Skeletal muscle satellite cell (primary cell): ENCODE measurements around the gene RTP5.

Experiments used
- H3K27me3 ChIP-seq: 2 replicates; pipeline ENCODE4 v1.7.0; 2013; ENCODE audit warnings: low read length; ENCODE audit not compliant: control insufficient read depth, insufficient read depth
- H3K36me3 ChIP-seq: 2 replicates; pipeline ENCODE4 v1.7.0; 2013; ENCODE audit warnings: mild to moderate bottlenecking, control low read depth, low read length; ENCODE audit not compliant: insufficient read depth
- H3K4me1 ChIP-seq: 2 replicates; pipeline ENCODE4 v1.7.0; 2013; ENCODE audit warnings: low read length; ENCODE audit not compliant: control insufficient read depth, insufficient read depth
- H3K4me2 ChIP-seq: 2 replicates; pipeline ENCODE4 v1.7.0; 2013; ENCODE audit warnings: mild to moderate bottlenecking, low read length
- H3K4me3 ChIP-seq: 2 replicates; pipeline ENCODE4 v1.7.0; 2013; ENCODE audit warnings: low read length
- H3K9ac ChIP-seq: 2 replicates; pipeline ENCODE4 v1.7.0; 2013; ENCODE audit warnings: mild to moderate bottlenecking, low read depth, low read length, moderate library complexity
- H3K9me3 ChIP-seq: replicated peaks from 2 replicates; pipeline ENCODE4 v1.7.0; 2013; ENCODE audit warnings: mild to moderate bottlenecking, control low read depth, low read length

The RTP5 gene

GRCh38 chr2:241877989-241878970 lies 8.8 kb downstream of the RTP5 start:
- no peaks in the 10 kb centered on the region for H3K9me3 ChIP-seq
- H3K36me3 ChIP-seq = no peaks in the 10 kb centered on the region
- peaks cover 23% of the 10 kb centered on the region for H3K4me1 ChIP-seq
- no peak overlapping the region for H3K4me3 ChIP-seq
- H3K4me2 ChIP-seq = no peak overlapping the region
- no peaks in the 10 kb centered on the region for H3K27me3 ChIP-seq
- H3K9ac ChIP-seq = no peak overlapping the region

- Histone ChIP-seq H3K4me1 (peaks cover 23% of the 10 kb centered on the region), H3K27me3 (no peaks in the 10 kb centered on the region), H3K4me2 (no peak overlapping the region), H3K4me3 (no peak overlapping the region), H3K9me3 (no peaks in the 10 kb centered on the region), H3K36me3 (no peaks in the 10 kb centered on the region), H3K9ac (no peak overlapping the region)
Measured at GRCh38 chr2:241879326-241879725, 9.8 kb downstream of the RTP5 start.

GRCh38 chr2:241880311-241881073 lies 11.0 kb downstream of the RTP5 start:
- Histone ChIP-seq H3K9ac (no peak overlapping the region), H3K9me3 (no peaks in the 10 kb centered on the region), H3K27me3 (peaks cover 5% of the 10 kb centered on the region), H3K4me1 (peaks cover 23% of the 10 kb centered on the region), H3K4me3 (peak overlapping the region; percentile 77), H3K4me2 (peak overlapping the region; percentile 98), H3K36me3 (no peaks in the 10 kb centered on the region)

- Histone ChIP-seq H3K4me1 (peaks cover 23% of the 10 kb centered on the region), H3K4me2 (peak overlapping the region; percentile 98), H3K9ac (no peak overlapping the region), H3K27me3 (peaks cover 7% of the 10 kb centered on the region), H3K36me3 (no peaks in the 10 kb centered on the region), H3K4me3 (peak overlapping the region; percentile 77), H3K9me3 (no peaks in the 10 kb centered on the region)
Measured at GRCh38 chr2:241882091-241882625, 12.6 kb downstream of the RTP5 start.

GRCh38 chr2:241884951-241885290 lies 15.4 kb downstream of the RTP5 start:
- Histone ChIP-seq H3K9ac (no peak overlapping the region), H3K27me3 (peaks cover 7% of the 10 kb centered on the region), H3K9me3 (no peaks in the 10 kb centered on the region), H3K4me1 (peaks cover 20% of the 10 kb centered on the region), H3K4me2 (no peak overlapping the region), H3K4me3 (no peak overlapping the region), H3K36me3 (no peaks in the 10 kb centered on the region)

DNA sequence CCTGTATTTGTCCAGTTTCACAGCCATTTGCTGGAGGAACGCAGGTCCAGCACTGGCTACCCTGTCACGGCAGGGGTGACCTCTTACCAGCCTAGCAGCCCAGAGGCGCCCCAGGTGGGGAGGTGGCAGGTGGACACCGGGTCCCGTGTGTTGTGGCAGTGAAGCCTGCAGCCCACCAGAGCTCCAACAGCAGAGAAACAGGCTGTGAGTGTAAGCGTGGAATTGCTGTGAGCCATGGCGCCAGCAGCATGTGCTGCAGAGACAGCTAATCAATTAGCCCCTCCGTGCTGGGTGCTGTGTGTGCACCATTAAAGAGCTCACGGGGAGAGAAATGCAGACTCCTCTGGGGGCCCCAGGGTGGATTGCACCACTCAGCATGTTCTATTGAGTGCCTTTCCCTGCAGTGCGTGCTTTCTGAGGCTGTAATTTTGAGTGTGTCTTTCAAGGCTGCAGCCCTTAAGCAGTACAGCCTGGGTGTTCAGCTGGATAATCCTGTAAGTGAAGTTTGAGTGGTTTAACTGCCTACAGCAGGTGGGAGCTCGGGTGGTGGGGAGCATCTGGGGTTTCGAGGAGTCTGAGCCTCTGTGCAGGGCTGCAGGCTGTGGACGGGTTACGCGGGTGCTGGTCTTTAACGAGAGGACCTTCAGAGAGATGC lies 15.9 kb downstream of the RTP5 start:
- H3K4me3 ChIP-seq = no peak overlapping the region
- H3K9ac ChIP-seq = no peak overlapping the region
- peaks cover 7% of the 10 kb centered on the region for H3K27me3 ChIP-seq
- no peaks in the 10 kb centered on the region for H3K36me3 ChIP-seq
- no peaks in the 10 kb centered on the region for H3K9me3 ChIP-seq
- no peak overlapping the region for H3K4me2 ChIP-seq
- H3K4me1 ChIP-seq = peaks cover 20% of the 10 kb centered on the region

GRCh38 chr2:241885946-241886643 lies 16.6 kb downstream of the RTP5 start:
- H3K4me3 ChIP-seq = no peak overlapping the region

GRCh38 chr2:241886840-241887447 lies 17.4 kb downstream of the RTP5 start:
- no peak overlapping the region for H3K4me2 ChIP-seq
- H3K9me3 ChIP-seq = no peaks in the 10 kb centered on the region
- peaks cover 14% of the 10 kb centered on the region for H3K4me1 ChIP-seq
- no peaks in the 10 kb centered on the region for H3K36me3 ChIP-seq
- no peak overlapping the region for H3K4me3 ChIP-seq
- H3K9ac ChIP-seq = no peak overlapping the region
- peaks cover 7% of the 10 kb centered on the region for H3K27me3 ChIP-seq

More at GRCh38 chr2:241885946-241886643, 16.6 kb downstream of the RTP5 start:
- H3K27me3 ChIP-seq = peaks cover 7% of the 10 kb centered on the region
- no peaks in the 10 kb centered on the region for H3K9me3 ChIP-seq
- H3K4me2 ChIP-seq = no peak overlapping the region
- no peaks in the 10 kb centered on the region for H3K36me3 ChIP-seq
- H3K4me1 ChIP-seq = peaks cover 17% of the 10 kb centered on the region
- no peak overlapping the region for H3K9ac ChIP-seq

DNA sequence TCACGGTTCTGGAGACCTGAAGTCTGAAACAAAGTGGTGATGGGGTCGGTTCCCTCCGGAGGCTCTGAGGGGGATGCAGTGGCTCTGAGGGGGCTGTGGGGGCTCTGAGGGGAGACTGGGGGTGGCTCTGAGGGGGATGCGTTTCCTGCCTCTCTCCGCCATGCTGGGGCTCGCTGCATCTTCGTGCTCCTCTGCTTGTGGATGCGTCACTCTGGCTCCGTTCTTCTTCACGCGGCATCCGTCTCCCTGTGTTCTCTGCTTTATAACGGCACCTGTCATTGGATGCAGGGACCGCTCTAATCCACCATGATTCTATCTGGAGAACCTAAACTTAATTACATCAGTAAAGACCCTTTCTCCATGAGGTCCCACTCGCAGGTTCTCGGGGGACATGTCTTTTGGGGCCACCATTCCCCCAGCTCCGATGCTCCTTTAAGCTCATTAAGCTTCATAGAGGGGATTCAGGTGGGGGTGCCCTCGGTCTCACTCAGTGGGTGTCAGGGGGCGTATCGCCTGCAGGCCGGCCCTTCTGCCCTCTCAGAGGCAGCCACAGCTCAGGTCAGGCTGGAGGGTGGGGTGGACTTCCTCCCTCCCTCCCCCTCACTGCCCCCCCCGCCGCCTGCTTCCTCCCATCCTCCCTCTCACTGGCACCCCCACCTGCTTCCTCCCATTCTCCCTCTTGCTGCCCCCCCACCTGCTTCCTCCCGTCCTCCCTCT lies 18.4 kb downstream of the RTP5 start:
- no peaks in the 10 kb centered on the region for H3K9me3 ChIP-seq
- H3K4me3 ChIP-seq = no peak overlapping the region
- peaks cover 3% of the 10 kb centered on the region for H3K4me1 ChIP-seq
- no peak overlapping the region for H3K9ac ChIP-seq
- no peaks in the 10 kb centered on the region for H3K36me3 ChIP-seq
- H3K4me2 ChIP-seq = no peak overlapping the region
- H3K27me3 ChIP-seq = peaks cover 7% of the 10 kb centered on the region

DNA sequence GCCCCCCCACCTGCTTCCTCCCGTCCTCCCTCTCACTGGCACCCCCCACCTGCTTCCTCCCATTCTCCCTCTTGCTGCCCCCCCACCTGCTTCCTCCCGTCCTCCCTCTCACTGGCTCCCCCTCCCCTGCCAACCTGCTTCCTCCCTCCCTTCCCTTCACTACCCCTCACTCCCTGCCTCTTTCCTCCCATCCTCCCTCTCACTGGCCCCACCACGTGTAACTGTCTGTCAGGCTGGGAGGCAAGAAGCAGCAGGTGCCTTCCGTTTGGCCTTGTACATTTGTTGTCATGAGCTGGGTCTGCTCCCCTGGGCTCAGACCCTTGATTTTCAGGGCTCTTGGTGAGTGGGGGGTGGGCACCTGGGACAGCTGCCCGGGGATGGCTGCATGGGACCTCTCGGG lies 19.1 kb downstream of the RTP5 start:
- H3K27me3 ChIP-seq = peaks cover 7% of the 10 kb centered on the region

More for the DNA sequence above, 19.1 kb downstream of the RTP5 start:
- Histone ChIP-seq H3K36me3 (no peaks in the 10 kb centered on the region), H3K4me3 (no peak overlapping the region), H3K4me2 (no peak overlapping the region), H3K9ac (no peak overlapping the region), H3K9me3 (no peaks in the 10 kb centered on the region), H3K4me1 (no peaks in the 10 kb centered on the region)
